SH-SY5Y (cell line): ENCODE data around the gene IL4I1.

Experiments used
- GATA2 ChIP-seq: IDR thresholded peaks from 2 replicates; pipeline ENCODE4 v1.6.1; 2011; ENCODE audit warnings: mild to moderate bottlenecking, low read depth, low read length
- GATA3 ChIP-seq: IDR thresholded peaks from 2 replicates; pipeline ENCODE4 v1.6.1; 2011; ENCODE audit warnings: low read depth, mild to moderate bottlenecking, low read length, moderate library complexity

DNA sequence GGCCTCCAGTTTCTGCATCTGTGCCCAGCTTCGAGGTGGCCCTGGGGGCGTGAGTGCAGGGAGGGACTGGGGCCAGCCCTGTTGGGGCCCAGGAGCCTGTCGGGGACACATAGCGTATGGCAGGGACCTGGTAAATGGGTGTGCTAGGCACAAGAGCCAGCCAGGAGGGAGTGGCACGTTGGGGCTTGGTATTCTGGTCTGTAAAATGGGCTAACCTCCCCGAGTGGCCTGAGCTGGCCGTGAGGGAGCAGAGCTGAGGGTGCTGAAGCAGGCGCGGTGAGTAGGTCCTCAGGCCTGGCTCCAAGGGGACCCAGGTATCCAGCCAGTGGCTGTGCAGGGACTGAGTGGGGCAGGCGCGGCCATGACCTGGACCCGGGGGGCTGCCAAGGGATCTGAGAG, 41.4 kb downstream of the IL4I1 start:
- TF ChIP-seq GATA2 (no peak), GATA3 (no peak)
